H1 (cell line): ENCODE results near the gene TMEM185B. TPM values are rescaled to one million over a fixed set of nuclear protein-coding genes. Genes with fewer than 3 reads are reported as not detected.

ENCODE experiments used
- CTCF ChIA-PET: fragments of 300-600 bp; sonication (Branson Sonifier 250); formaldehyde crosslinking; loops from one replicate; lab custom pipeline; 2021; ENCODE audit not compliant: partially characterized antibody; lab: Charles Lee
- POLR2A ChIA-PET: fragments of 300-600 bp; sonication (Branson Sonifier 250); formaldehyde crosslinking; loops from one replicate; lab custom pipeline; 2021; ENCODE audit warnings: inconsistent platforms; ENCODE audit not compliant: partially characterized antibody; lab: Charles Lee
- DNase-seq, 2 experiments: peaks; one replicate each; pipeline versions ENCODE4 v3.0.0 to v3.0.0-alpha.2; 2010 to 2022; ENCODE audit warnings: low spot score in 2 of 2, low read depth in 1 of 2, mixed read lengths in 1 of 2
- FAIRE-seq: peaks from 2 replicates; lab custom pipeline; 2011; peaks lifted over from hg19 to GRCh38; lab: Jason Lieb, UNC
- H2AFZ ChIP-seq: 2 replicates; pipeline ENCODE4 v1.8.1; 2012; ENCODE audit warnings: low read length, inconsistent platforms
- H2AK5ac ChIP-seq: 2 replicates; pipeline ENCODE4 v1.6.1; 2013; ENCODE audit warnings: low read depth, low read length
- H2BK120ac ChIP-seq: replicated peaks from 2 replicates; pipeline ENCODE3; 2013; ENCODE audit warnings: low read depth, low read length, inconsistent platforms
- H2BK12ac ChIP-seq: 2 replicates; pipeline ENCODE4 v1.6.1; 2013; ENCODE audit warnings: low read depth, low read length
- H2BK15ac ChIP-seq: 2 replicates; pipeline ENCODE4 v1.6.1; 2013; ENCODE audit warnings: low read length
- H2BK20ac ChIP-seq: 2 replicates; pipeline ENCODE4 v1.6.1; 2013; ENCODE audit warnings: low read length
- H2BK5ac ChIP-seq: 2 replicates; pipeline ENCODE4 v1.6.1; 2013; ENCODE audit warnings: low read depth, low read length
- H3K14ac ChIP-seq: 2 replicates; pipeline ENCODE4 v1.6.1; 2013; ENCODE audit warnings: inconsistent platforms; ENCODE audit not compliant: insufficient read length
- H3K18ac ChIP-seq: 2 replicates; pipeline ENCODE4 v1.6.1; 2013; ENCODE audit warnings: low read length; ENCODE audit errors: extremely low read depth
- H3K23ac ChIP-seq: 2 replicates; pipeline ENCODE4 v1.6.1; 2013; ENCODE audit warnings: inconsistent platforms; ENCODE audit not compliant: insufficient read length
- H3K23me2 ChIP-seq: 2 replicates; pipeline ENCODE4 v1.6.1; 2013; ENCODE audit warnings: low read depth, low read length
- H3K27ac ChIP-seq: 2 replicates; pipeline ENCODE4 v1.6.1; 2011; ENCODE audit warnings: low read depth, low read length, inconsistent platforms
- H3K27me3 ChIP-seq, 4 experiments: replicated peaks in 1 of 4; 1 replicate in 1 of 4; 2 replicates in 3 of 4; pipeline versions ENCODE4 v1.6.1 to v1.8.1; 2011 to 2013; ENCODE audit warnings: low read length in 3 of 4, mild to moderate bottlenecking in 3 of 4, inconsistent platforms in 2 of 4, mixed read lengths in 2 of 4, moderate library complexity in 1 of 4; ENCODE audit not compliant: control insufficient read depth in 3 of 4, insufficient read depth in 3 of 4; ENCODE audit errors: extremely low read depth in 1 of 4
- H3K36me3 ChIP-seq, 4 experiments: 2 replicates each; pipeline versions ENCODE4 v1.6.1 to v1.8.1; 2011 to 2013; ENCODE audit warnings: mild to moderate bottlenecking in 4 of 4, low read length in 3 of 4, moderate library complexity in 2 of 4, control low read depth in 1 of 4, inconsistent platforms in 1 of 4; ENCODE audit not compliant: insufficient read depth in 4 of 4, control insufficient read depth in 2 of 4
- H3K4ac ChIP-seq: replicated peaks from 2 replicates; pipeline ENCODE3; 2013; ENCODE audit warnings: low read length, low read depth, mixed read lengths, inconsistent platforms; ENCODE audit not compliant: insufficient read length
- H3K4me1 ChIP-seq, 4 experiments: replicated peaks in 1 of 4; 1 replicate in 1 of 4; 2 replicates in 3 of 4; pipeline versions ENCODE4 v1.6.1 to v1.8.1; 2011 to 2013; ENCODE audit warnings: low read length in 3 of 4, inconsistent platforms in 2 of 4, mixed read lengths in 1 of 4; ENCODE audit not compliant: insufficient read depth in 4 of 4, control insufficient read depth in 3 of 4
- H3K4me2 ChIP-seq, 2 experiments: 2 replicates each; pipeline versions ENCODE4 v1.6.1 to v1.8.1; 2011 to 2013; ENCODE audit warnings: low read depth in 2 of 2, low read length in 2 of 2, control low read depth in 1 of 2, inconsistent platforms in 1 of 2, mild to moderate bottlenecking in 1 of 2; ENCODE audit not compliant: insufficient read depth in 1 of 2
- H3K4me3 ChIP-seq, 4 experiments: fragments of 200-600, 300-600 bp in 1 of 4; sonication (generic), shearing (Covaris generic), sonication (Bioruptor Twin) in 1 of 4; 2 replicates each; pipeline versions ENCODE4 v1.5.1 to v1.8.1; 2011 to 2016; ENCODE audit warnings: low read length in 4 of 4, low read depth in 3 of 4, control low read depth in 2 of 4, inconsistent platforms in 2 of 4, mild to moderate bottlenecking in 2 of 4, mixed read lengths in 1 of 4, moderate library complexity in 1 of 4; ENCODE audit not compliant: insufficient read depth in 2 of 4; ENCODE audit errors: extremely low read depth in 1 of 4
- H3K56ac ChIP-seq: replicated peaks from 2 replicates; pipeline ENCODE3; 2013; ENCODE audit warnings: low read depth, mild to moderate bottlenecking, mixed read lengths, low read length, inconsistent platforms; ENCODE audit not compliant: insufficient read length
- H3K79me1 ChIP-seq: 2 replicates; pipeline ENCODE4 v1.6.1; 2013; ENCODE audit warnings: low read depth, low read length, control low read depth
- H3K79me2 ChIP-seq, 2 experiments: 2 replicates each; pipeline versions ENCODE4 v1.6.1 to v1.8.1; 2012 to 2013; ENCODE audit warnings: low read length in 2 of 2, mild to moderate bottlenecking in 2 of 2, inconsistent platforms in 1 of 2; ENCODE audit not compliant: insufficient read depth in 2 of 2, control insufficient read depth in 1 of 2
- H3K9ac ChIP-seq, 4 experiments: replicated peaks in 1 of 4; 1 replicate in 1 of 4; 2 replicates in 3 of 4; pipeline versions ENCODE4 v1.6.1 to v1.8.1; 2011 to 2013; ENCODE audit warnings: low read depth in 3 of 4, low read length in 3 of 4, control low read depth in 2 of 4, mild to moderate bottlenecking in 2 of 4, moderate library complexity in 2 of 4, inconsistent platforms in 1 of 4; ENCODE audit errors: extremely low read depth in 1 of 4
- H3K9me3 ChIP-seq, 2 experiments: 2 replicates each; pipeline versions ENCODE4 v1.6.1 to v1.8.1; 2012 to 2013; ENCODE audit warnings: mild to moderate bottlenecking in 2 of 2, moderate library complexity in 2 of 2, control low read depth in 1 of 2, inconsistent platforms in 1 of 2, low read depth in 1 of 2, low read length in 1 of 2, mixed read lengths in 1 of 2; ENCODE audit not compliant: insufficient read depth in 2 of 2
- H4K20me1 ChIP-seq, 2 experiments: replicated peaks in 1 of 2; 2 replicates each; pipeline versions ENCODE3 to v1.8.1; 2011 to 2013; ENCODE audit warnings: inconsistent platforms in 2 of 2, low read length in 2 of 2, mild to moderate bottlenecking in 1 of 2; ENCODE audit not compliant: insufficient read depth in 2 of 2, control insufficient read depth in 1 of 2
- H4K5ac ChIP-seq: 2 replicates; pipeline ENCODE4 v1.6.1; 2013; ENCODE audit warnings: low read length, low read depth, mixed read lengths, inconsistent platforms; ENCODE audit not compliant: insufficient read length
- H4K8ac ChIP-seq: 2 replicates; pipeline ENCODE4 v1.8.0; 2013; ENCODE audit warnings: mild to moderate bottlenecking, moderate library complexity, low read length, inconsistent platforms; ENCODE audit not compliant: insufficient read depth; ENCODE audit errors: extremely low read depth
- H4K91ac ChIP-seq: replicated peaks from 2 replicates; pipeline ENCODE3; 2013; ENCODE audit warnings: low read length, mixed read lengths, inconsistent platforms; ENCODE audit not compliant: insufficient read length
- ASH2L ChIP-seq: fragments of 200-600, 300-600 bp; sonication (generic); IDR thresholded peaks from one replicate; pipeline ENCODE4 v1.7.1; 2017; ENCODE audit warnings: low read length
- BRCA1 ChIP-seq: IDR thresholded peaks from 2 replicates; pipeline ENCODE4 v1.6.1; 2012; ENCODE audit warnings: low read depth, low read length, improper control_type of control experiment
- CREB1 ChIP-seq: IDR thresholded peaks from 2 replicates; pipeline ENCODE4 v1.6.1; 2012; ENCODE audit warnings: inconsistent platforms
- FOSL1 ChIP-seq: IDR thresholded peaks from 2 replicates; pipeline ENCODE4 v1.6.1; 2011; ENCODE audit warnings: mild to moderate bottlenecking, low read depth, low read length, moderate library complexity; ENCODE audit not compliant: insufficient read depth
- GTF2F1 ChIP-seq: IDR thresholded peaks from 2 replicates; pipeline ENCODE4 v1.6.1; 2012; ENCODE audit warnings: low read depth, low read length, improper control_type of control experiment, borderline replicate concordance
- NANOG ChIP-seq: IDR thresholded peaks from 2 replicates; pipeline ENCODE4 v1.6.1; 2011; ENCODE audit warnings: low read length, low read depth, mild to moderate bottlenecking, inconsistent platforms; ENCODE audit not compliant: insufficient read depth, poor library complexity, severe bottlenecking
- POLR2A ChIP-seq, 2 experiments: IDR thresholded peaks; 1 replicate in 1 of 2; 2 replicates in 1 of 2; pipeline ENCODE4 v1.6.1; 2011; ENCODE audit warnings: low read depth in 2 of 2, low read length in 2 of 2, mild to moderate bottlenecking in 2 of 2; ENCODE audit errors: control extremely low read depth in 1 of 2
- RXRA ChIP-seq: IDR thresholded peaks from 2 replicates; pipeline ENCODE4 v1.6.1; 2011; ENCODE audit warnings: low read depth, mild to moderate bottlenecking, low read length, moderate library complexity; ENCODE audit not compliant: insufficient read depth
- TAF1 ChIP-seq: IDR thresholded peaks from 2 replicates; pipeline ENCODE4 v1.6.1; 2011; ENCODE audit warnings: mild to moderate bottlenecking, low read depth, low read length
- TCF12 ChIP-seq: IDR thresholded peaks from 2 replicates; pipeline ENCODE4 v1.6.1; 2011; ENCODE audit warnings: low read depth, mild to moderate bottlenecking, low read length
- WGBS, 2 experiments: shearing (Covaris generic) in 1 of 2; methylation state at CpG; one replicate each; pipeline versions ENCODE4 v1.1.6 to v1.1.7; 2013 to 2015; ENCODE audit warnings: low lambda C conversion rate in 2 of 2, mixed read lengths in 2 of 2, inconsistent platforms in 1 of 2, low coverage in 1 of 2, missing lambda C conversion rate in 1 of 2; ENCODE audit not compliant: insufficient replicate concordance in 2 of 2, insufficient coverage in 1 of 2, insufficient read length in 1 of 2; ENCODE audit errors: extremely low coverage in 1 of 2, missing lambda C conversion rate in 1 of 2; 5-methylcytosine and 5-hydroxymethylcytosine counted together
- polyA plus RNA-seq, 7 experiments: library from polyadenylated mRNA; depleted of rRNA in 3 of 7; stranded (reverse) in 5 of 7; unstranded in 2 of 7; fragments of >200 nt in 5 of 7; fragments of 200-250 nt in 2 of 7; gene quantifications; 1 replicate in 5 of 7; 2 replicates in 1 of 7; 4 replicates in 1 of 7; pipeline versions ENCODE4 v1.2.1 to v1.2.3, GENCODE V29; 2011 to 2013; ENCODE audit warnings: missing spikeins in 2 of 7, mixed read lengths in 2 of 7
- total RNA-seq: library from RNA; stranded (reverse); fragmentation: NEBNext Ultra II Directional; extraction: Animal tissue kit (Norgen Biotek cat#: 25700); gene quantifications from 2 replicates; pipeline ENCODE4 v1.2.1, GENCODE V29; 2021
- TF ChIP-seq, protein P1 (sequence below): IDR thresholded peaks from 2 replicates; pipeline ENCODE4 v1.6.1; 2012; ENCODE audit warnings: low read length, inconsistent platforms
- TF ChIP-seq, protein P2 (sequence below): IDR thresholded peaks from 2 replicates; pipeline ENCODE4 v1.6.1; 2011; ENCODE audit warnings: low read length, improper control_type of control experiment

TMEM185B gene
- total and polyA plus RNA-seq, 2 of the 8 experiments (the other 6 are each of a cell fraction or from before 2014, with no cell fraction given): 13.5 to 14.0 TPM

DNA sequence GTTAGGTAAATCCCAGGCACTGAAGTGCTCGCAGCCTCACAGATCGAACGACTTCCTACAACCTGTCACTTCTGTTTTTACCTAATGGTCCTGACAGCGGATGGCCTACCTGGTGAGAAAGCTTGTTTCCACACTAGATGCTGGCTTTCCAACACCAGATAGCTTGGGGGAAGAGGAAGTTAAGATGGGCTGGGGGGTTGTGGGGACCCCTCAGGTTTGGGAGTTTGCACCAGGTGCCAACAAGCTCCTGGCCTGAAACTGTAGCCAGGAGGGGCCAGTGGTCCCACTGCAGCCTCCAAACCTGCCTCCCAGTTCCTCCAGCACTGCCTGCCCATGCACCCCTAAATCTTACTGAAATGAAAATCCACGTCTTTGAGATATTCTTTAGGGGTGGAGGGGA is 3.9 kb downstream of the TMEM185B start:
- peaks cover 11 to 22% (median 20%) of the 10 kb centered on the region in 4 experiments for H3K27me3 ChIP-seq
- H2AFZ ChIP-seq: no peak overlapping the region
- no peak overlapping the region for H3K4ac ChIP-seq
- H3K36me3 ChIP-seq: peaks cover 0 to 6% (median 0%) of the 10 kb centered on the region in 4 experiments; a peak in 3 of 8 replicates
- H2BK20ac ChIP-seq: no peak overlapping the region
- no peak overlapping the region for H3K14ac ChIP-seq
- no peak for DNase-seq
- no peak overlapping the region for H3K4me2 ChIP-seq
- no peak overlapping the region for H3K27ac ChIP-seq
- H2BK5ac ChIP-seq: no peak overlapping the region
- peaks cover 3% of the 10 kb centered on the region; the same call in 1 of the 2 replicates for H3K23me2 ChIP-seq
- peaks cover 0 to 7% (median 6%) of the 10 kb centered on the region in 4 experiments; a peak in 5 of 7 replicates for H3K4me1 ChIP-seq
- H2AK5ac ChIP-seq: no peak overlapping the region
- 91% methylated on average over 5 of the region's 5 CpGs; no CpG with 5 or more reads in 1 of the 2 experiments for WGBS, 2 experiments
- FAIRE-seq: no peak
- H3K56ac ChIP-seq: no peak overlapping the region
- CTCF ChIA-PET: interaction anchor here (0.6 to 4.9 kb wide), 8 partner anchors 9 to 1206 kb away, joined by 3 to 32 read pairs (median 4); partner anchors contain the start of gene RALB
- H3K9ac ChIP-seq: no peak overlapping the region
- no peak for TF ChIP-seq FOSL1
- TF ChIP-seq RXRA: no peak
- no peak for TF ChIP-seq POLR2A (IDR thresholded peaks at IDR 0.05; ENCODE audit: control extremely low read depth in 1 of 2, low read depth in 2 of 2, low read length in 2 of 2)
- no peak for TF ChIP-seq BRCA1
- no peak for TF ChIP-seq CREB1
- TF ChIP-seq, protein P1, sequence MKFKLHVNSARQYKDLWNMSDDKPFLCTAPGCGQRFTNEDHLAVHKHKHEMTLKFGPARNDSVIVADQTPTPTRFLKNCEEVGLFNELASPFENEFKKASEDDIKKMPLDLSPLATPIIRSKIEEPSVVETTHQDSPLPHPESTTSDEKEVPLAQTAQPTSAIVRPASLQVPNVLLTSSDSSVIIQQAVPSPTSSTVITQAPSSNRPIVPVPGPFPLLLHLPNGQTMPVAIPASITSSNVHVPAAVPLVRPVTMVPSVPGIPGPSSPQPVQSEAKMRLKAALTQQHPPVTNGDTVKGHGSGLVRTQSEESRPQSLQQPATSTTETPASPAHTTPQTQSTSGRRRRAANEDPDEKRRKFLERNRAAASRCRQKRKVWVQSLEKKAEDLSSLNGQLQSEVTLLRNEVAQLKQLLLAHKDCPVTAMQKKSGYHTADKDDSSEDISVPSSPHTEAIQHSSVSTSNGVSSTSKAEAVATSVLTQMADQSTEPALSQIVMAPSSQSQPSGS: no peak
- no peak for TF ChIP-seq TCF12
- TF ChIP-seq, protein P2, sequence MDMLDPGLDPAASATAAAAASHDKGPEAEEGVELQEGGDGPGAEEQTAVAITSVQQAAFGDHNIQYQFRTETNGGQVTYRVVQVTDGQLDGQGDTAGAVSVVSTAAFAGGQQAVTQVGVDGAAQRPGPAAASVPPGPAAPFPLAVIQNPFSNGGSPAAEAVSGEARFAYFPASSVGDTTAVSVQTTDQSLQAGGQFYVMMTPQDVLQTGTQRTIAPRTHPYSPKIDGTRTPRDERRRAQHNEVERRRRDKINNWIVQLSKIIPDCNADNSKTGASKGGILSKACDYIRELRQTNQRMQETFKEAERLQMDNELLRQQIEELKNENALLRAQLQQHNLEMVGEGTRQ: no peak
- no peak for TF ChIP-seq NANOG
- TF ChIP-seq ASH2L: no peak
- TF ChIP-seq GTF2F1: no peak
- TF ChIP-seq TAF1: no peak
- no peak overlapping the region for H3K23ac ChIP-seq
- no peak overlapping the region for H4K91ac ChIP-seq
- H4K8ac ChIP-seq: no peak overlapping the region
- peaks cover 7 to 9% of the 10 kb centered on the region in 2 experiments for H3K9me3 ChIP-seq
- H3K79me1 ChIP-seq: no peaks in the 10 kb centered on the region
- no peak overlapping the region for H2BK15ac ChIP-seq
- H4K20me1 ChIP-seq: peaks cover 3 to 8% of the 10 kb centered on the region in 2 experiments
- H3K79me2 ChIP-seq: peaks cover 0 to 2% of the 10 kb centered on the region in 2 experiments; a peak in 1 of 4 replicates
- H2BK120ac ChIP-seq: no peak overlapping the region
- H4K5ac ChIP-seq: no peak overlapping the region
- H2BK12ac ChIP-seq: no peak overlapping the region
- no peak overlapping the region for H3K4me3 ChIP-seq
- H3K18ac ChIP-seq: no peak overlapping the region
- POLR2A ChIA-PET: interaction anchor here (0.7 to 1.5 kb wide), 2 partner anchors 25 to 38 kb away, joined by 3 read pairs; no protein-coding TSS in a partner anchor
